22Rv1 (cell line): Measurements from ENCODE around the gene ALDH7A1.

Experiments
- CTCF ChIP-seq: fragments of 450-650 bp; IDR thresholded peaks from 2 replicates; pipeline ENCODE4 v1.5.1; 2017; ENCODE audit warnings: mild to moderate bottlenecking
- ZFX ChIP-seq: fragments of 450-650 bp; IDR thresholded peaks from 2 replicates; pipeline ENCODE4 v1.6.1; 2017; ENCODE audit warnings: antibody characterized with exemption, borderline replicate concordance

- TF ChIP-seq CTCF (no peak), ZFX (no peak)
Measured at GRCh38 chr5:126525630-126526245, 69.3 kb downstream of the ALDH7A1 start.
